NCI-H2171 (cell line): ENCODE data around the gene CFAP46.
"Not testable (repeated sequence)": the region's sequence is repeated elsewhere in the genome, so short reads cannot be mapped to it uniquely, and the experiment has no call there.

Source experiments
- DNase-seq: peaks from one replicate; lab custom pipeline; 2025; lab: John Stamatoyannopoulos, UW

CFAP46 gene

GRCh38 chr10:132899054-132899750 is 43.2 kb downstream of the CFAP46 start:
- no peak for DNase-seq

- no peak for DNase-seq
These were observed 43.8 kb downstream of the CFAP46 start for GRCh38 chr10:132898391-132899053.

GRCh38 chr10:132897516-132898381 is 44.6 kb downstream of the CFAP46 start:
- no peak for DNase-seq

DNA sequence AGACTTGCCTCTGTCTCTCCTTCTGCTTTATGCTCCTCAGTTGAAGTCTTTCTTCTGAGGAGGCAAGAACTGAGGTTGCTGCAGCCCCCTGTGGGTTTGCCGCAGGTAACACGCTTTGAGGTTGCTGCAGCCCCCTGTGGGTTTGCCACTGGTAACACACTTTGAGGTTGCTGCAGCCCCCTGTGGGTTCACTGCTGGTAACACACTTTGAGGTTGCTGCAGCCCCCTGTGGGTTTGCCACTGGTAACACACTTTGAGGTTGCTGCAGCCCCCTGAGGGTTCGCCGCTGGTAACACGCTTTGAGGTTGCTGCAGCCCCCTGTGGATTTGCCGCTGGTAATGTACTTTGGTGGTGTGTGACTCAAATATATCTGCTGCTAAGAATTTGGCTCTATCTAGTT is 48.6 kb downstream of the CFAP46 start:
- peak; percentile 2 for DNase-seq

DNA sequence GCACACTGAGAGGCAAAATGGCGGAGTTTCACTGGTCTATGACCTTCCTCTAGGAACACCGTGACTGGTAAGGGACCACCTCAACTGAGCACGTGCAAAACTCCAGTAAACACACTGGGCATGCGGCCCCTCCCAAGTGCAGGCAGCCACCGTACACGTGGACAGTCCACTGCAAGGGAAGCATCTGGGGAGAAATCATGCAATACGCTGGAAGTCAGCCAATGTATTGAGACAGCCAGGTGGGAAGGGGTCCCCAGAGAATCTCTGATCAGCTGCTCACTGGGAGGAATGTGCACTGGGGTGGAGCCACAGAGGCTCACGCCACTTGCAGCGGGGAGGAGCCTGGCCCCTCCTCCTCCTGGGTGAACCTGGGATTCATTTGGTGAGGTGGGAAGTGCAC is 49.3 kb downstream of the CFAP46 start:
- DNase-seq: peak; percentile 88

DNA sequence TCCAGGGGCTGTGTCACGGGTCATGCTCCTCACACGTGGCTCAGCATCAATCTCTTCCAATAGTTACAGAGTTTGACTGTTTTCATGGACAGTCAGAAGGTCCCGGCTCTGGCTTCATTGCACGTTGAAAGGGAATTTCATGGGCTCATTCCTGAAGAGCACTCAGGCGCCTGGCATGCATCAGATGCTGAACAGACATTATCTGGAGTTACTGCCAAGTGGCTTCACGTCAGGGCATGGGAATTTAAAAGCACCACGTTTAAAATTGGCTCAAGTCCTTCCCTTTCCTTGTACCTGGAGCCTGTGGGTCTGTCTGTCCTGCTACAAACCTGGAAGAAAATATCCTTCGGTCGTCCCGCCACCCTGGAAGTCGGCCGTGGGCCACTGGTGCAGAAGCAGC is 50.4 kb downstream of the CFAP46 start:
- no peak for DNase-seq

DNA sequence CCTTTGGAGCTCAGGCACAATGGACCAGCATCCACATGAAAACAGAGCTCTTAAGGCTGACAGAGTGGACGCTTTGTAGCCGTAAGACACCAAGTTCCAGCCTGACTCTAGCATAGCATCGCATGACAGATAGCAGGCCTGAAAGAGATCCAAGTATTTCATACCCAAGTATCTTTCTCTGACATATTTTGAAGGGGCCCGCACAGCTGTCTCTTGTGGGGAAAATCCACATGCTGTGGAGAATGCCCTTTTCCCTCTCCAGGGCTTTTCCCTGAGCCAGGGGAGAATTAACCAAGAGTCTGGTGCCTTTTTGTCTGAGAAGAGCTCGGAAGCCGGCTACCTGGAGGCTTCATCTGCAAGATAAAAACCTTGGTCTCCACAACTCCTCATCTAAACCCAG is 51.0 kb downstream of the CFAP46 start:
- DNase-seq: no peak

DNA sequence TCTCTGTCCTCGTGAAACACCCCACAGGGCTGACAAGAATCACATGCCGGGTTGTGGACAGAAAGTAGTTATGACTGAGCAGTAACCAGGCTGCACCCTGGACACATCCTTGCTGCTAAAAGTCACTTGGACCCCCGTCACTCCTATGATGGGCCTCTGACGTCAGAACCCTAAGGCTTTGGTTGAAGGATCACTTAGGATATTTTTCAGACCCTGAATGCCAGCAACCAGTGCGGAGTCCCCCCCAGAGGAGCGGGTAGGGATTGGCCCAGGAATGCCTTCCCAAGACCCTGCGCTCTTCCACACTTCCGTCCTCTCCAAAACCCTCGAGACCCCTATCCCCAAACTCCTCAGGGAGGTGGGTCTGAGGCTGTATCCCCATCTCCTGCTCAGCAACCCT is 52.1 kb downstream of the CFAP46 start:
- no peak for DNase-seq

DNA sequence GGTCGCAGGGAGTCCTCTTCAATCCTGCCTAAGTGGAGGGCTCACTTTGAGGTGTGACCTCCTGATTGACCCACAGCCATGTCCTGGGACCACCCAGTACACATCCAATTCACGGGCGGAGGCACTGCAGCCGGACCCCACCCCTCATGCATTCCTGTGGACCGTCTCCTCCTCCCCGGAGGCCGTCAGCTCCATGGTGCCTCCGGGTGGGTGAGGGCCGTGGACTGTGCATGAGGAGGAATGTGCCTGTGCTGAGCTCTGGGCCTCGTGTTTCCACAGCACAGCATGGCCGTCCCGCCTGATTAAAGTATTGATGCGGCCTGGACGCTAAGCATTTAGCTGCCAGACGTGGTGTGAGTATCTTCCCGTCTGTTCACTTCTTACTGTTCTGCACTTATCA is 52.8 kb downstream of the CFAP46 start:
- no peak for DNase-seq

- no peak for DNase-seq
These were observed 53.4 kb downstream of the CFAP46 start for GRCh38 chr10:132888898-132889490.

- not testable (repeated sequence) for DNase-seq
These were observed 53.9 kb downstream of the CFAP46 start for GRCh38 chr10:132888446-132888845.

DNA sequence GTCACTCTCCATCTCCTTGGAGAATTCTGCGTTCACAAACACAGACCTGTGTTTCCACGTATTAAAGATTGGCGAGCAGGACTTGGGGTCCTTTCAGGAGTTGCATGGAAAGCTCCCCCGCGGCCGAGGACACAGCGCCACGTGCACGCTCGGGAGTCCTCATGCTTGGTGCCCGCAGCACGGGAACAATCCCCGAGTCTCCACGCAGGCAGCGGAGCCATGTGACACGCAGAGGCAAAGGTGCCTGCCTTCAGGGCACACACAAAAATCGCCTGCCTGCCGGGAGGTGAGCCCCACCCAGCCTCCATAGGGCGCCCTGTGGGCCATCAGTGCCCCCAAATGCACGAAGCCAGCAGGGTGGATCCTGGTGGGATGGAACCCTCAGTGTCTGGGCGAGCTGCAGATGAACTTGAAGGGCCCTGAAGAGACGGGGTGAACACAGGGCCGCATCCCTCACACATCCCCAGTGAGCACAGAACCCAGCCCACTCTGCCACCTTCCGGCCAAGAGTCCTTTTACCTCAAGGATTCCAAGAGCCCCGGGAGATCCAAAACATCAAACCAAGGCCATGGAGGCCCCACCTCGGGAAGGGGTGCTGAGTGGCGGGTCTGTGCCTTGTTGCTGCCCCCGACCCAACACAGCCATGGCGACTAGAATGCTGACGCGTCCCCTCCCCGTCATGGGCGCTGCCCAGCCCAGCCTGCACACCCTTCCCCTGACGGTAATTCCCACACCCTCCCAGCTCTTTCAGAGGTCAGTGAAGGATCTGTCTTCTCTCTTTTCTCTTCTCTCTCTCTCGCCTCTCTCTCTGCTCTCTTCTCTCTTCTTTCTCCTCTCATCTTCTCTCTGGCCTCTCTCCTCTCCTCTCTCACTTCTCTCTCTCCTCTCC is 55.9 kb downstream of the CFAP46 start:
- no peak for DNase-seq

DNA sequence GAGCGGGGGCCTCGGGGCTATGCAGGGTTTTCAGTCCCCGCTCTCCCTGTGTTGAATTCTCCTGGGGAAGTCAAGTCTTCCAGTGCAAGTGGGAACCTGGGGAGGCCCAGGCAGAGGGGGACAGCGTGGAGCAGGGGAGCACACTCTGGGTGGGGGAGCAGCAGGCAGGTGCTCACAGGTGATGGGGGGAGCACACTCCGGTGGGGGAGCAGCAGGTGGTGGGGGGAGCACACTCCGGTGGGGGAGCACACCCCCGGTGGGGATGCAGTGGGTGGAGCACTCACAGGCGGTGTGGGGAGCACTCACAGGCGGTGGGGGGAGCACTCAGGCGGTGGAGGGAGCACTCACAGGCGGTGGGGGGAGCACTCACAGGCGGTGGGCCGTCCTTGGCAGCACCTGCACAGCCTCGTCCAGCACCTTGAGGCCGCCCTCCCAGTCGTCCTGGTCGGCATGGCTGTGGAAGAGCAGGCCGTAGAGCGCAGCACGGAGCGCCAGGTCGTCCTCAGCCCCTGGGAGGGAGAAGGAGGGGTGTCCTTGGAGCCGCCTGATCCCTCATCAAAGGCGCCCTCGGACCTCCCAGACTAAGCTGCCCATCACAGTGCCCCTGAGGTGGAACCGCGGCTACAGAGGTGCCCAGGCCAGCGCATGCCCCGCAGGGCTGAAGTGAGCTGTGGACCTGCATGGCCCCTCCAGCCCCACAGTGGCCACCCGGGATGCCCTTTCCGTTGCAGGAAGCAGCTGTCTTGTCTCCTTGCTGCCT is 56.7 kb downstream of the CFAP46 start:
- DNase-seq: no peak

DNA sequence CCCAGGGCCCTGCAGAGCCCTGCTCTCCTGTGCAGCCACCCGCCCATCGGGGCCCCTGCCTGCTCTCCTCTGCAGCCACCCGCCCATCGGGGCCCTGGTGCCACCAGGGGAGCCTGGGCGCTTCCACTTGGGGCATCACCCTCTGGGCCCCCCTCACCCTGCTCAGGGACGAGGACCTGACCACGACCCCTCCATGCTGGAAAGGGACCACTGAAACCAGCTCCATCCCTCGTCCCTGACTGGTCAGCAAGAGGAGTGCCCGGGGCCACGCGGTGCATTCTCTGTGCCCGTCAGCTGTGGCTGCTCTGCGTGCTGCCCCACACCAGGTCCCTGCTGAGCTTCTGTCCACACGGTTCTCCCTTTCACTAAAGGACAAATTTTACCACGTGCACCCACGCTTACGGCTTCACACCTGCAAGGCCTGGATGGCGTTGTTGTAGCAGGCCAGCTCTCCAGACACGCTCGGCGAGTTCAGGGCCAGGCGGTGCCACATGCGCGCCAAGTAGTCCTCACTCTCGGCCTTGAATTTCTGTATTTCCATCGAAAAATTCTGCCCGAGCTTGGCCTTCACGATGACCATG is 57.6 kb downstream of the CFAP46 start:
- no peak for DNase-seq

GRCh38 chr10:132884041-132884440 is 58.3 kb downstream of the CFAP46 start:
- DNase-seq: no peak

GRCh38 chr10:132883391-132883881 is 58.9 kb downstream of the CFAP46 start:
- DNase-seq: no peak

DNA sequence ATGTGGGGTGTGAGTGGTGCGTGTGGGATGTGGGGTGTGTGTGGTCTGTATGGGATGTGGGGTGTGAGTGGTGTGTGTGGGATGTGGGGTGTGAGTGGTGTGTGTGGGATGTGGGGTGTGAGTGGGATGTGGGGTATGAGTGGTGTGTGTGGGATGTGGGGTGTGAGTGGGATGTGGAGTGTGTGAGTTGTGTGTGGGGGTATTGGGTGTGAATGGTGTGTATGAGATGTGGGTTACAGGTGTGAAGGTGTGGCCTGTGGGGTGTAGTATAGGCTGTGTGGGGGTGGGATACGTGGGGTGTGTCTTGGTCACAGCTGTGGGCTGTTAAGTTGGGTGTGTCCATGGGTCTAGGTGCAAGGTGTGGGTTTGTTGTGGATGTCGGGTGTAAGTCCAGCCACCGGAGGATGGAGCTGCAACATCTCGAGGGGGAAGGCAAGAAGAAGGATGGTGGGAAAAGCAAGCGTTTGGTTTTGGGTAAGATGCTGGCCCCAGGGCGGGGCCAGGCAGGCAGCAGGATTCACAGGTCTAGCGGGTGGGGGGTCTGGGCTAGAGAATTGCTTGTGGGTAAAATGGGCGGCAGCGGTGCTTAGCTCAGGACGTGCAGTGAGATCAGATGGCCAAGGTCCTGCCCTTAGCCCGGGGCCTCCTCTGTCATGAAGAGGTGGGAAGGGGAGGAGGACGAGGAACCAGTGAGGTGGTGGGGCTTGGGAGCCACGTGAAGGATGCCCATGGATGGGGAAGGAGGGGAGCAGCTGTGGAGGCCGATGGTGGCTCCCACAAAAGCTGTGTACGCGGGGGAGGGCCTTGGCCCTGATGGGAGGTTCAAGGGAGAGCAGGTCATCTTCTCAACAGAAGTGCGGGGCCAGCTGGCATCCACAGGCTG is 60.1 kb downstream of the CFAP46 start:
- DNase-seq: no peak

- DNase-seq: no peak
These were observed 61.0 kb downstream of the CFAP46 start for GRCh38 chr10:132881186-132881920.
